C4-2B (cell line): ENCODE data around the gene SLC2A11.

Experiments used
- CTCF ChIP-seq: fragments of 450-650 bp; conservative IDR thresholded peaks from 2 replicates; pipeline ENCODE4 v1.5.1; 2017; ENCODE audit warnings: mild to moderate bottlenecking
- ZFX ChIP-seq: fragments of 450-650 bp; IDR thresholded peaks from 2 replicates; pipeline ENCODE4 v1.6.1; 2017

- TF ChIP-seq ZFX = no peak
- no peak for TF ChIP-seq CTCF
These were observed 12.9 kb upstream of the SLC2A11 start for GRCh38 chr22:23844739-23845202.
